ENCODE data around the gene RGS17.

- TF ChIP-seq ZNF555 (tag by site-specific recombination; conservative IDR thresholded peaks at IDR 0.05) (no peak), ZNF580 (tag by site-specific recombination; IDR thresholded peaks at IDR 0.05) (no peak), CTCF (tag by site-specific recombination; IDR thresholded peaks at IDR 0.05) (peak; percentile 54; the same call in 1 of the 2 replicates), ZBTB1 (tag by site-specific recombination; IDR thresholded peaks at IDR 0.05) (no peak), ZNF670 (tag by site-specific recombination; IDR thresholded peaks at IDR 0.05; ENCODE audit: low read depth) (no peak), ZBTB10 (tag by site-specific recombination; IDR thresholded peaks at IDR 0.05) (no peak), KLF10 (tag by site-specific recombination; IDR thresholded peaks at IDR 0.05) (no peak), YY1 (tag by site-specific recombination; IDR thresholded peaks at IDR 0.05) (no peak), ZNF623 (tag by site-specific recombination; IDR thresholded peaks at IDR 0.05) (no peak), ZBTB6 (tag by site-specific recombination; IDR thresholded peaks at IDR 0.05) (no peak), TCF7L2 (IDR thresholded peaks at IDR 0.05; ENCODE audit: borderline replicate concordance, low read depth, low read length) (no peak)
Observed at GRCh38 chr6:153023977-153024708, 106.9 kb downstream of the RGS17 start.
